ENCODE measurements around the gene VASH1. TPM values are rescaled to one million over a fixed set of nuclear protein-coding genes. Genes with fewer than 3 reads are reported as not detected.

The VASH1 gene
- total RNA-seq, 4 donors from 2014 or later, result 4.3 to 12.8 (median 9.9) TPM

GRCh38 chr14:76828339-76829012 lies 67.2 kb downstream of the VASH1 start:
- WGBS, 2 donors (ENCODE audit: low coverage in 1 of 2), result 40 to 59% methylated on average over 2 to 9 of the region's 17 CpGs
- Histone ChIP-seq H3K4me1 (no peaks in the 10 kb centered on the region), H3K9me3 (no peaks in the 10 kb centered on the region), H3K36me3 (no peaks in the 10 kb centered on the region), H3K4me3 (peak overlapping the region; percentile 11 to 31), H3K27me3 (no peaks in the 10 kb centered on the region), H3K27ac (peak overlapping the region in 3 of 4 donors; percentile 37 to 48 (median 45))
- TF ChIP-seq POLR2AphosphoS5 (IDR thresholded peaks at IDR 0.05) (no peak), POLR2A (IDR thresholded peaks at IDR 0.05) (no peak), EP300 (IDR thresholded peaks at IDR 0.05) (no peak), CTCF (IDR thresholded peaks at IDR 0.05) (no peak)
- no peak for ATAC-seq

GRCh38 chr14:76829013-76829365 lies 67.7 kb downstream of the VASH1 start:
- WGBS, 2 donors (ENCODE audit: low coverage in 1 of 2), result no CpG with 5 or more reads among the region's 3 CpGs
- Histone ChIP-seq H3K27ac (peak overlapping the region in 3 of 4 donors; percentile 37 to 48 (median 45)), H3K27me3 (no peaks in the 10 kb centered on the region), H3K9me3 (no peaks in the 10 kb centered on the region), H3K4me3 (no peak overlapping the region), H3K4me1 (no peaks in the 10 kb centered on the region), H3K36me3 (no peaks in the 10 kb centered on the region)
- peak; percentile 42 for ATAC-seq
- no peak for TF ChIP-seq POLR2A (IDR thresholded peaks at IDR 0.05)
- no peak for TF ChIP-seq POLR2AphosphoS5 (IDR thresholded peaks at IDR 0.05)
- no peak for TF ChIP-seq CTCF (IDR thresholded peaks at IDR 0.05)
- no peak for TF ChIP-seq EP300 (IDR thresholded peaks at IDR 0.05)

- H3K4me1 ChIP-seq, result no peaks in the 10 kb centered on the region
- TF ChIP-seq POLR2A (IDR thresholded peaks at IDR 0.05) (no peak), POLR2AphosphoS5 (IDR thresholded peaks at IDR 0.05) (no peak), EP300 (IDR thresholded peaks at IDR 0.05) (no peak), CTCF (IDR thresholded peaks at IDR 0.05) (no peak)
- no peaks in the 10 kb centered on the region for H3K36me3 ChIP-seq
- no peak overlapping the region for H3K4me3 ChIP-seq
- 81% methylated on average over 5 of the region's 7 CpGs; no CpG with 5 or more reads in 1 of the 2 donors for WGBS, 2 donors (ENCODE audit: low coverage in 1 of 2)
- peak overlapping the region in 1 of 4 donors; percentile 48 for H3K27ac ChIP-seq
- no peak for ATAC-seq
- no peaks in the 10 kb centered on the region for H3K27me3 ChIP-seq
- no peaks in the 10 kb centered on the region for H3K9me3 ChIP-seq
These were observed 68.6 kb downstream of the VASH1 start for GRCh38 chr14:76829650-76830421.

- H3K4me1 ChIP-seq, result no peaks in the 10 kb centered on the region
- no peak overlapping the region for H3K4me3 ChIP-seq
- H3K27me3 ChIP-seq, result no peaks in the 10 kb centered on the region
- 93 to 94% methylated on average over 3 to 4 of the region's 4 CpGs for WGBS, 2 donors (ENCODE audit: low coverage in 1 of 2)
- no peaks in the 10 kb centered on the region for H3K9me3 ChIP-seq
- no peak for TF ChIP-seq POLR2AphosphoS5 (IDR thresholded peaks at IDR 0.05)
- TF ChIP-seq POLR2A (IDR thresholded peaks at IDR 0.05), result no peak
- TF ChIP-seq EP300 (IDR thresholded peaks at IDR 0.05), result no peak
- no peak for TF ChIP-seq CTCF (IDR thresholded peaks at IDR 0.05)
- no peak overlapping the region for H3K27ac ChIP-seq
- ATAC-seq, result no peak
- H3K36me3 ChIP-seq, result no peaks in the 10 kb centered on the region
These were observed 69.3 kb downstream of the VASH1 start for GRCh38 chr14:76830556-76830955.

Data from gastroesophageal sphincter (tissue), 4 donors.